NCI-H524 treated with DMSO at 0.1 percent for 48 hours (cell line): Measurements from ENCODE around the gene SELENOO.
"Not testable (repeated sequence)": the region's sequence is repeated elsewhere in the genome, so short reads cannot be mapped to it uniquely, and the experiment has no call there.

Experiments used
- DNase-seq: peaks from one replicate; lab custom pipeline; 2025; lab: John Stamatoyannopoulos, UW

SELENOO gene

DNA sequence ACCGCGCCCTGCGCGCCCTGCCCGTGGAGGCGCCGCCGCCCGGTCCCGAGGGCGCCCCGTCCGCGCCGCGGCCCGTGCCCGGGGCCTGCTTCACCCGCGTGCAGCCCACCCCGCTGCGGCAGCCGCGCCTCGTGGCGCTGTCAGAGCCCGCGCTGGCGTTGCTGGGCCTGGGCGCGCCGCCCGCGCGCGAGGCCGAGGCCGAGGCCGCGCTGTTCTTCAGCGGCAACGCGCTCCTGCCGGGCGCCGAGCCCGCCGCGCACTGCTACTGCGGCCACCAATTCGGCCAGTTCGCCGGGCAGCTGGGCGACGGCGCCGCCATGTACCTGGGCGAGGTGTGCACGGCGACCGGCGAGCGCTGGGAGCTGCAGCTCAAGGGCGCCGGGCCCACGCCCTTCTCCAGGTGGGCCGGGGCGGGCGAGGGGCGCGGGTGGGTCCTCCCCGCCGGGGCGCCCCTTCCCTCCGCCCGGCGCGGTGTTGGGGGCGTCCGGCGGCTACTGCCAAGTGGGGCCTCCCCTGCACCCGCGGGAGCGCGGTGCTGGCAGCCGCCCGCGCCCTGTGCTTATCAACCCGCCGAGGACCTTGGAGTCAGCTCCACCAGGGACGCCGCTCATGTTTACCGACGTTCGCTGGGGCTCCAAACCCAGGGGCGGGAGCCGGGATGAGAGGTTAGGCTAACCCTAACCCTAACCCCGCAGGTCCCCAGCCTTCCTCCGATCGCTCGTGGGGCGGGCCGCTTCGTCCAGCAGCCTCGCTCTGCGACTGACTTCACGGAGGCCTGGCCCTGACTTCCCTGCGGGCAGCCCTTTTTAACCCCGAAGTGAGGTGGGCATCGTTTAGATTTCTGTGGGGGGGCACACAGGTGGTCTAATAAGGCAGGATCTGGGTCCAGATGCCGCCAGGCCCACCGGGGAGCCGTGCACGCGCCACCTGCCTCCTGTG lies 649 bp downstream of the SELENOO start:
- DNase-seq: no peak

DNA sequence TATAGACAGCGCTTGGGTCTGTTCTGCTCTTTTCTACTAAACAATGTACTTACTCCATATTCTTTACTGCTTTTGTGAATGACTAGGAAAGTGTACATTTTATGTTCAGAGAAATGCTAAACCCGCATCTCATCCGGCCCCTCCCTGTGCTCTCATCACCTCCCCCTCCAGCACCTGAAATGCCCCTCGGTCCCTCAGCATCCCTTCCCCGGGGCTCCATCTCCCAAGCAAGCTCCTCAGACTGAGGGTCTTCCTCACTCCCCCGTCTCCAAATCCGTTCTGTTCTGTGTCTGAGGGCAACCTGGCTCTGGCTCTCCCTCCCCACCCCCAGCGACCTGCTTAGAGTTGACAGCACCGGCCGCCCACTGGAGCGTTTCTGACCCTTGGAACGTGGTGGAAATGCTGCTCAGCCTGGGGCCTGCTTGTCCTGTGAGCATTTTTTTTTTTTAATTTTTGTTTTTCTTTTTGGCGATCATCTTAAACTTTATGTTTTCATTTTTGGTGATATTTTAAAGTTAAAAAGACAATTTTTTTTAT lies 1.4 kb downstream of the SELENOO start:
- DNase-seq: no peak

DNA sequence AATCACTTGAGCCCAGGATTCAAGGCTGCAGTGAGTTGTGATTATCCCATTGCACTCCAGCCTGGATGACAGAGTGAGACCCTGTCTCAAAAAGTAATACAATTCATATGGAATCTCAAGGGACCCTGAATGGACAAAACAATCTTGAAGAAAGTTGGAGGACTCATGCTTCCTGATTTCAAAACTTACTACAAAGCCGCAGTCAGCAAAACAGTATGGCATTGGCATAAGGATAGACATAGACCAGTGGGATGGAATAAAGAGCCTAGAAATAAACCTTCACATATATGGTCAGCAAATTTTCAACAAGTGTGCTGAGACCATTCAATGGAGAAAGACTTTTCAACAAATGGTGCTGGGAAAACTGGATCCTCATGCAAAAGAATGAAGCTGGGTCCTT lies 2.5 kb downstream of the SELENOO start:
- no peak for DNase-seq

DNA sequence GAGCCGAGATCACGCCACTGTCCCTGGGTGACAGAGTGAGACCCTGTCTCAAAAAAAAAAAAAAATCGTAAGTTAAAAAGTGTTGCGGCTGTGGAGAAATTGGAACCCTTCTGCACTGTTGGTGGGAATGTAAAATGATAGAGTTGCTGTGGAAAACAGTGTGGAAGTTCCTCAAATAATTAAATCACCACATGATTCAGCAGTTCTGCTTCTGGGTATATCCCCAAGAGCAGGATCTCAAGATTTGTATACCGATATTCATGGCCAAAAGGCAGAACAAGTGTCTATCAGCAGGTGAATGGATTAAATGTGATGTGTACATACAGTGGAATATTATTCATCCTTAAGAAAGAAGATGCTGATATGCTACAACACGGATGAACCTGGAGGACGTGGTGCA lies 3.8 kb downstream of the SELENOO start:
- no peak for DNase-seq

DNA sequence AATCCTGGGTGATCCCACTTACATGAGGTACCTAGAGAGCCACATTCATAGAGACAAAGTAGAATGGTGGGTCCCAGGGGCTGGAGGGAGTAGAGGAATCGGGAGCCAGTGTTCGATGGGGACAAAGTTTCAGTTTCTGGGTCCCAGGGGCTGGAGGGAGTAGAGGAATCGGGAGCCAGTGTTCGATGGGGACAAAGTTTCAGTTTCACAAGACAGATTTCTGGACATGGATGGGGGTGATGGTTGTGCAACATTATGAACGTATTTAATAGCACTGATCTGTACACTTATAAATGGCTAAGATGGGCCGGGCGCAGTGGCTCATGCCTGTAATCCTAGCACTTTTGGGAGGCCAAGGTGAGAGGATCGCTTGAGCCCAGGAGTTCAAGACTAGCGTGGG lies 4.2 kb downstream of the SELENOO start:
- DNase-seq: not testable (repeated sequence)

DNA sequence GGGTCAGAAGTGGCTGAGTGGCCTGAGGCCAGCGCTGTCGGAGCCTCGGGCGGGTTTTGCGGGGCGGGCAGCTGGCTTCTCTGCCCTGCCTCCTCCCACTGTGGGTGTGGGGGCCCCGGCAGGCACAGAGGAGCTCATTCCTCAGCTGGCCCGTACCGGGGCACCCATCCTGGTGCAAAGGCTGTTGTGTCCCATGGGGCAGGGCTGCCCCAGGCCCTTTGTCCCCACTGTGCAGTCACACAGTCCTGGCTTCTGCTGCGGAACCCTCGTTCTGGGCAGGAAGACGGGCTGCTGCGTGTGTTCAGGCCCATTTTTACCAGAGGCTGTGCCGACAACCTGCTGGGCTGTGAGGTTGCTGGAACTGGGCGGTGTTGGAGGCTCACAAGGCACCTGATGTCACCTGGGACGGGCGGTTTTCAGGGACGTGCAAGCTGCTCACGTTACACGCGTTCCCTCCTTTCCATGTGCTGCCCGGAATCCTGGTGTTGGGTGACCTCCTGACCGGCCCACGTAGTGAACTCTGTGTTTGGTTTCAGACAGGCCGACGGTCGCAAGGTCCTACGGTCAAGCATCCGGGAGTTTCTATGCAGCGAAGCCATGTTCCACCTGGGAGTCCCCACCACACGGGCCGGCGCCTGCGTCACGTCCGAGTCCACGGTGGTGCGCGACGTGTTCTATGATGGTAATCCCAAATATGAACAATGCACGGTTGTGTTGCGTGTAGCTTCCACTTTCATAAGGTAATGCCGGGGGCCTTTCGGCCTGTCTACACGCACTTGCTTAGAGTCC lies 5.2 kb downstream of the SELENOO start:
- no peak for DNase-seq

DNA sequence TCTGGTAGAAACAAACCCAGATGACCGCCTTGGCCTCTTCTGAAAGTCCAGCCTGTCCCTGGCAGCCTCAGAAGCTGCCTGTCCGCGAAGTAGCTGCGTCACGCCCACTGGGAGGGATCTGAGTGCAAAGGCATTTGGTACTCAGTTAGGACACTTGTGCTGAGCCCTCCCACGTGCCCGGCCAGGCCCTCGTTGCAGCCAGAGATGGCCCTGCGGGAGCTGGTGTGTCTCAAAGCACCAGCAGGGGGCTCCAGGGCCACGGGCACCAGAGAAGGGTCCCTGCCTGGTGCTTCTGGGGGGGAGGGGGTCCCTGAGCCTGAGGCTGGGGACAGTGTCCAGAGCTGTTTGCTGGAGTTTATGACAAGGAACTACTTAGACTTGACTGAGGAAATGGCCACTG lies 5.8 kb downstream of the SELENOO start:
- DNase-seq: no peak

DNA sequence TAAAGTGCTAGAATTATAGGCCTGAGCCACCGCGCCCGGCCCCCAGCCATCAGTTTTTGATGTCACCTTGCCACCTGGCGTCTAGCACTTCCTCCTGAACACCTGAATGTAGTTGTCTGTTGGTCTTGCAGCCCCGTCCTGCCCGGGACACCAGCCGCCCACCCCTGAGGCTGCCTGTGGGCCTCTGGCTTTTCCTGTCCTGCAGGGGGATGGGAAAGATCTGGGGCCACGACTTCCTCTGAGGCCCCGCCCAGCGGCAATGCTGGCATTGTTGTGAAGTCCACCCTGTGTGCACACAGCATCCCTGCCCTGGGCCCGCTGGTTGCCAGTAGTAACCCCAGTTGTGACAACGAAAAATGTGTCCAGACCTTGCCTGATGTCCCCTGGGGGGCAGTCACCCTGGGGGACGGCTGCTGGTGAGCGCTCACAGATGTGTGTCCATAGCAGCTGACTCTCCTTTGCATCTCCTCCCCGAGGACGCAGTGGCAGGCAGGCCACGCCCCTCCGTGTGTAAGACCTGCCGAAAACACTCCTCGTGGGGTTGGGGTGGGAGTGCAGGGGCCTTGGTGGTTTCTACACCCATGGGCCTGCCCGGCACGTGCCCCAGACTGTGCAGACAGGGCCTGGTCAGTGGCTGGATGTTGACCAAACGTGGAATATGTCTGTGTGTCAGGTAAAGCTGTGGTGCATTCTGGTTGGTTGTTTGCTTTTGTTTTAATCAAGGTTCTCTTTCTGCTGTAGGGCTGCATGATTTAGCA lies 6.8 kb downstream of the SELENOO start:
- no peak for DNase-seq

DNA sequence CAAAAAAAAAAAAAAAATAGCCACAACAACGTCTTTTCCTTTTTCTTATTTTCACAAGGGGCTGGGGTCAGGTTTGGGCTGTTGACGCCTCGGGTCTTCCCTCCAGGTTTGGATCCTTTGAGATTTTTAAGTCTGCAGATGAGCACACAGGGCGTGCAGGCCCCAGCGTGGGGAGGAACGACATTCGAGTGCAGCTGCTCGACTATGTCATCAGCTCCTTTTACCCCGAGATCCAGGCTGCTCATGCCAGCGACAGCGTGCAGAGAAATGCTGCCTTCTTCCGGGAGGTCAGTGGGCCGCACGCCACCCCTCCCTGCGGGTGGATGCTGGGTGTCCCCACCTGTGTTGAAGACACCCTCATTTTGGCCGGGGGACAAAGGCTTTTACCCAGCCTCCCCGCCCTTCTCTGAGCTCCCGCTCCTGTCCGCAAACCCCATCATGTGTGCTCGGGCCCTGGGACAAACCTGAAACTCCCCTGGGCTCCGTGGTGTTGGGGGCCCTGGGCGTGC lies 7.7 kb downstream of the SELENOO start:
- no peak for DNase-seq

DNA sequence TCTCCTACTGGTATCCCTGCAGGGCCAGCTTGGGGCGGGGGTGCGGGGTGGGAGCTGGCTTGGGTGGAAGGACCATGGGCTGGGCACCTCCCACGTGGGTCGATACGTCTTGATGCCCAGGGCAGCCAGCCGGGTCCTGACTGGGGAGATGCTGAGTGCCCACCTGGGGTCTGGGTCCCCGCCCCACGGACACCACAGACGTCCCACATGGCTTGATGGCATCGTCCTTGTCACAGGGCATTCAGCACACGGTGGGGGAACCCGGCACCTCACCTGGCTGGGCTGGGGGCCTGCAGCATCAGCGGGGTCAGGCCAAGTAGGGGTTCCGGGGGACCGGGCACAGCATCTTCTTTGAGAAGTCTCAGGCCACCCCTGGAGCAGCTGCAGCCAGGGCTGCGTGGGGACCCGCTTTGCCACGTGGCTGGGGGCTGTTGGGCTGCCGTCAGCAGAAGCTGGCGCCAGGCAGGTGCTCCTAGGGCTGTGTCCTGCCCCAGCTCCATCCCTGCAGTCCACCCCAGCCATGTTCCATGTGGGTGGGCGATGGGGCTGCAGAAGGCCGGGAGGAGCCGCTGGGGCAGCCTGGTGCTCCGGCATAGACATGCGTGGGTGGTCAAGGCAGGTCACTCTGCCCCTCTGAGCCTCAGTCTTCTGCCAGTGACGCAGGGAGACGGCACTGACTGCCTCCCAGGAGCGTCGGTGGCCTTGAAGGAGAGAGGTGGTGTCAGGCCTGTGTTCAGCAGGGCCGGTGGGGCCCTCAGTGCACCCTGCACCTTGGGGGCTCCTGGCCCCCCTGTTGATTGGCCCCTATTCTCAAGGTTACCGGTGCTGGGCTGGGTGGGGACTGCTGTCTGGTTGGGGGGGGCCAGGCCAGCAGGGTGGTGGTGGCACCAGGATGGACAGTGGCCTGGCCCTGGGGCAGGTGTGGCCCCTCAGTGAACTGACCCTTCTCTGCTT lies 8.4 kb downstream of the SELENOO start:
- no peak for DNase-seq

DNA sequence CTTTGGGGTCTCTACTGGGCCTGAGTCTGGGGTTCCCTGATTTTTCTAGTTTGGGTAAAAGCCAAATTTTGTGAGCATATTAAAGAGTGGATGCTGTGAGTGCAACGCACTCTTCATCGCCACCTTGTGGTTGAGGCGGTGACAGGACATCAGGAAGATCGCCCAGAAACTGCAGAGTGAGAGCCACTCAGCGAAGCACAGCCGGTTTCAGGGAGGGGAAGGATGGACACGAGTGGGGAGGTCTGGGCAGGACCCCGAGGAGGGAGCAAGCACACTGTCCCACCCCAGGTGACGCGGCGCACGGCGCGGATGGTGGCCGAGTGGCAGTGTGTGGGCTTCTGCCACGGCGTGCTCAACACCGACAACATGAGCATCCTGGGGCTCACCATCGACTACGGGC lies 9.1 kb downstream of the SELENOO start:
- DNase-seq: no peak

DNA sequence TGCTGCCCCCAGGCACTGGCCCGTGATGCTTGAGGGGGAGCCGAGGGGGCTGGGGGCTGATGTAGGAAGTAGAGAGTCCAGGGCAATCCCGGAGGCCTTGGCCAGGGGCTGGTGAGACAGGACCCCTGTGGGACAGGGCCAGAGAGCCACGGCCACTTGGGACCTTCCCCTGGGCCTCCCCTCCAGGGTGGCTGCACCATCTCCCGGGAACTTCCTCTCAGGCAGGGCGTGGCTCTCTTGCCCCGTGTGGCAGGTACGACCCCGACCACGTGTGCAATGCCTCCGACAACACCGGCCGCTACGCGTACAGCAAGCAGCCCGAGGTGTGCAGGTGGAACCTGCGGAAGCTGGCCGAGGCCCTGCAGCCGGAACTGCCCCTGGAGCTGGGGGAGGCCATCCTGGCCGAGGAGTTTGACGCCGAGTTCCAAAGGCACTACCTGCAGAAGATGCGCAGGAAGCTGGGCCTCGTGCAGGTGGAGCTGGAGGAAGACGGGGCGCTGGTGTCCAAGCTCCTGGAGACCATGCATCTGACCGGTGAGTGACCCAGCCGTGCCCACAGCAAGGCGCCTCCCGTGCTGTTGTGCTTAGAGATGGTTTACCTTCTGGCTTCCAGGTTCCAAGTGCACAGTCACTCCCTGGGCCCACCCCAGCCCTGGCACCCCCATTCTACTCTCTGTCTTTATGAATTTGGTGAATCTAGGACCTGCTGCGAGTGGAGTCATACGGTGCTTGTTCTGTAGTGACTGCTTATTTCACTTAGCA lies 9.7 kb downstream of the SELENOO start:
- DNase-seq: no peak

DNA sequence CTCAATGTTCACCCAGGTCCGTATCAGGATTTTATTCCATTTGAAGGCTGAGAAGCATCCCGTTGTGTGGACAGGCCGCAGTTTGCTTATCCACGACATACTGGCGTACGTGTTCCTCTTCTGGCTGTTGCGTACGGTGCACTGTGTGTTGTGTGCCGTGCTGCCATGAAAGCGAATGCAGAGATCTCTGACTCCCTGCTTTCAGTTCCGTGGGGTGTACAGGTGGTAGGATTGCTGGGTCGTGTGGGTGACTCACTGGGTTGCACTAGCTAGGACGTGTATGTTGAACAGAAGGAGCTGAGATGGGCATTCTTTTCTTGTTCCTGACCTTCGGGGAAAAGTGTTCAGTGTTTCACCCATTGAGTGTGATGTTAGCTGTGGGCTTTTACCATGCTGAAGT lies 10.3 kb downstream of the SELENOO start:
- DNase-seq: no peak

DNA sequence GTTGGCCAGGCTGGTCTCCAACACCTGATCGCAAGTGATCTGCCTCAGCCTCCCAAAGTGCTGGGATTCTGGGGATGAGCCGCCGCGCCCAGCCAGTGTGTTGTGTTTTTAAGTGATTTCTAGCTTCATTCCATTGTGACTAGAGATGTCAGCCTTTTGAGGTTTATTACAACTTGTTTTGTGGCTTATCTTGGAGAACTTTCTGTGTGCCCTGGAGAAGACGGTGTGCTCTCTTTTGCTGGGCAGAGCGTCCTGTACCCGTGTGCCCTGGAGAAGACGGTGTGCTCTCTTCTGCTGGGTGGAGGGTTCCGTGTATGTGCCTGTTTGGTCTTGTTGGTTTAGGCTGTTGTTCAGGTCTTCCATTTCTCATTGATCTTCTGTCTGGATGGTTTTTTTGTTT lies 12.5 kb downstream of the SELENOO start:
- DNase-seq: no peak

DNA sequence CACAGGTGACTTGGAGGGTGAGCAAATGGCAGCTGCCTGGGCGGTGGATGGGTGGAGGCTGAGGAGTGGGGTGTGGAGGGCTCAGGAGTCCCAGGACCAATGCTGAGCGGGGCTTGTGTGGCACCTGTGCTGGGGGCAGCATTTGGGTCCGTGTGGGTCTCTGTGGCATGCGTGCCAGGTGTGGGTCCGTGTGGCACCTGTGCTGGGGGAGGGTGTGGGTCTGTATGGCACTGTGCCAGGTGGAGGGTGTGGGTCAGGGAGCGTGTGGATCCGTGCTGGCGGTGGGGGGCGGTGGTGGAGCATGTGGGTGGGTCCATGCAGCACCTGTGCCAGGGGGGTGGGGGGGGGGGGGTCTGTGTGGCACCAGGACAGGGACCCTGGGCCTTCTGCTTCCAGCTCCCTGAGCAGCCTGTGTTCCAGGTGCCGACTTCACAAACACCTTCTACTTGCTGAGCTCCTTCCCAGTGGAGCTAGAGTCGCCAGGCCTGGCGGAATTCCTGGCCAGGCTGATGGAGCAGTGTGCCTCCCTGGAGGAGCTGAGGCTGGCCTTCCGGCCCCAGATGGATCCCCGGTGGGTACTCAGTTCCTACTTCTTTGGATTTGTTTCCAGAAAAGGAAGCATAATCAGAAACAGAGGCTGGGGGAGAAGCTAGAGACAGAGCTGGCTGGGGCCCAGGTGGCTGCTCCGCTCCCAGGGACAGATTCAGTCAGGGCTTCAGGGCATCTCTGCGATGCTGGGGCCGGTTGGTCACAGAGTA lies 14.7 kb downstream of the SELENOO start:
- DNase-seq: no peak

DNA sequence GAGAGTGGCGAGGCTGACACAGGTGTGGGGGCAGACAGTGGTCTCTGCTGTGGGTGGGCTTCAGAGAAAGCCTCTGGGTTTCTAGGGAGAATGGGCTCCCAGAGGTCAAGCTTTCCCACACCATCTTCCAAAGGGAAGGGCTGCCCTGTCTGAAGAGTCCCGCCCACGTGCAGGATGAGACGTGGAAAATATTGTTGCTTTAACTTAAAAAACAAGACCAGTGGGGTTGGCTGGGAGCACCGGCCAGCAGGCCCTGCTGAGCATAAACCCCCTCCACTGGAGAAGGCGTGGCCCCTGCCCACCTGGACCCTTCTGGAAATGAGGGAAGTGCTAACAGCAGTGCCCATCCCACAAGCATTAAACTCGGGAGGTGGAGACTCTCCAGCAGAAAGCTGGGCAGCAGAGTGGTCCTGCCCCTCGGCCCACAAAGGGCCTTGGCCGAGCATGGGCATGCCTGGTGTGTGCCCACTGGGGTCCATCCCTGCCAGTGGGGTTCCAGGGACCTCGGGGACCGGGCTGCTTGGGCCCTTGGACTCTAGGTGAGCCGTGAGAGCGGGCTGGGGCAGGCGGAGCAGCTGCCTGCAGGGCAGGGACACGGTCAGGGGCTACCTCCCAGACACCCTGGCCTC lies 15.4 kb downstream of the SELENOO start:
- no peak for DNase-seq

DNA sequence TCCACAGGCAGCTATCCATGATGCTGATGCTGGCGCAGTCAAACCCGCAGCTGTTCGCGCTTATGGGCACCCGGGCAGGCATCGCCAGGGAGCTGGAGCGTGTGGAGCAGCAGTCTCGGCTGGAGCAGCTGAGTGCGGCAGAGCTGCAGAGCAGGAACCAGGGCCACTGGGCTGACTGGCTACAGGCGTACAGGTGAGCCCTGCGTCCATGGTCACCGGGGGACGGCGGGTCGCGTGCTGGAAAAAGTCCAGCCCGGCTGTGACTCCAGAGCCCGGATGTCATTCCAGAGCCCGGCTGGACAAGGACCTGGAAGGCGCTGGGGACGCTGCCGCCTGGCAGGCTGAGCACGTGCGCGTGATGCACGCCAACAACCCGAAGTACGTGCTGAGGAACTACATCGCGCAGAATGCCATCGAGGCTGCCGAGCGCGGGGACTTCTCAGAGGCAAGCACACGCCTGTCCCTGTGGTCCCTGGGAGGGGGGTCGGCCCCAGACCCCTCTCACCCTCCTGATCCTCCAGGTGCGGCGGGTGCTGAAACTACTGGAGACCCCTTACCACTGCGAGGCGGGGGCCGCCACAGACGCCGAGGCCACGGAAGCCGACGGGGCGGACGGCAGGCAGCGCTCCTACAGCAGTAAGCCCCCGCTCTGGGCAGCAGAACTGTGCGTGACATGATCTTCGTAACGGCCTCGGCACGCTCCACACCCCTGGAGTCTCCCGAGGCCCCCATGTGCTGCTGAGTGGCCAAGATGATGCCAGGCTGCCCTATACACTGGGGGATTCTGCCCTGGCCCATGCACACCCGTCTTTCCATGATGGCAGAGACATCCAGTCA lies 16.1 kb downstream of the SELENOO start:
- no peak for DNase-seq
